Activated naive CD4-positive, alpha-beta T cell treated with anti-CD3 and anti-CD28 coated beads, Interleukin-2, amount 50 U/mL, for 72 hours (primary cell): ENCODE measurements around the gene PXDN. TPM values are rescaled to one million over a fixed set of nuclear protein-coding genes. Genes with fewer than 3 reads are reported as not detected.
"Not testable (repeated sequence)": the region's sequence is repeated elsewhere in the genome, so short reads cannot be mapped to it uniquely, and the experiment has no call there.

Source experiments
- ATAC-seq, 2 donors: fragments of 150-1000 bp; cut with Tn5 transposase; 2 replicates each; pipeline ENCODE4 v1.10.0; 2021; ENCODE audit warnings: mild to moderate bottlenecking in 2 of 2, moderate library complexity in 2 of 2
- DNase-seq, 2 donors: peaks; one replicate each; pipeline ENCODE4 v3.0.0; 2021 to 2022; ENCODE audit warnings: low spot score in 2 of 2
- H3K27ac Mint-ChIP-seq, 2 donors: one replicate each; pipeline ENCODE4 v1.8.0; 2022; ENCODE audit warnings: mild to moderate bottlenecking in 2 of 2, mixed read lengths in 2 of 2
- H3K36me3 Mint-ChIP-seq, 2 donors: one replicate each; pipeline ENCODE4 v1.8.0; 2022; ENCODE audit warnings: mixed read lengths in 2 of 2
- H3K9me3 Mint-ChIP-seq, 2 donors: one replicate each; pipeline ENCODE4 v1.8.0; 2022; ENCODE audit warnings: mixed read lengths in 2 of 2
- total RNA-seq, 2 donors: library from RNA; stranded (reverse); gene quantifications; one replicate each; pipeline ENCODE4 v1.2.3, GENCODE V29; 2022

Gene PXDN
- total RNA-seq, 2 donors from 2014 or later, result 0.14 to 0.32 TPM

GRCh38 chr2:1766851-1767811 lies 22.8 kb upstream of the PXDN start:
- no peak for DNase-seq
- Mint-ChIP-seq H3K36me3 (peaks cover 0 to 5% of the 10 kb centered on the region in 2 donors), H3K9me3 (no peaks in the 10 kb centered on the region), H3K27ac (no peak overlapping the region)
- ATAC-seq, result no peak

- peaks cover 0 to 5% of the 10 kb centered on the region in 2 donors for H3K36me3 Mint-ChIP-seq
- ATAC-seq, result no peak
- H3K27ac Mint-ChIP-seq, result no peak overlapping the region
- DNase-seq, result no peak
- no peaks in the 10 kb centered on the region for H3K9me3 Mint-ChIP-seq
Measured at GRCh38 chr2:1766425-1766824, 22.1 kb upstream of the PXDN start.

- not testable (repeated sequence) for DNase-seq, H3K27ac Mint-ChIP-seq, ATAC-seq, H3K9me3 Mint-ChIP-seq, H3K36me3 Mint-ChIP-seq
Measured at GRCh38 chr2:1765201-1765600, 20.9 kb upstream of the PXDN start.

GRCh38 chr2:1759611-1759930 lies 15.3 kb upstream of the PXDN start:
- no peak for ATAC-seq
- H3K9me3 Mint-ChIP-seq, result peaks cover 5 to 8% of the 10 kb centered on the region in 2 donors
- H3K36me3 Mint-ChIP-seq, result peaks cover 19% of the 10 kb centered on the region in 2 donors
- H3K27ac Mint-ChIP-seq, result no peak overlapping the region
- DNase-seq, result peak in 1 of 2 donors; percentile 31

GRCh38 chr2:1758774-1759610 lies 14.7 kb upstream of the PXDN start:
- ATAC-seq (no peak), DNase-seq (no peak)
- Mint-ChIP-seq H3K27ac (no peak overlapping the region), H3K36me3 (peaks cover 24 to 25% of the 10 kb centered on the region in 2 donors), H3K9me3 (peaks cover 5 to 8% of the 10 kb centered on the region in 2 donors)

- no peak for ATAC-seq
- Mint-ChIP-seq H3K36me3 (peaks cover 24 to 25% of the 10 kb centered on the region in 2 donors), H3K9me3 (peaks cover 5 to 8% of the 10 kb centered on the region in 2 donors), H3K27ac (no peak overlapping the region)
- no peak for DNase-seq
Measured at GRCh38 chr2:1758171-1758570, 13.9 kb upstream of the PXDN start.

GRCh38 chr2:1757567-1757966 lies 13.3 kb upstream of the PXDN start:
- no peak for ATAC-seq
- Mint-ChIP-seq H3K27ac (no peak overlapping the region), H3K9me3 (peaks cover 5 to 8% of the 10 kb centered on the region in 2 donors), H3K36me3 (peaks cover 21 to 25% of the 10 kb centered on the region in 2 donors)
- DNase-seq, result no peak

- not testable (repeated sequence) for H3K27ac Mint-ChIP-seq, DNase-seq, ATAC-seq, H3K9me3 Mint-ChIP-seq
- H3K36me3 Mint-ChIP-seq, result peaks cover 19 to 25% of the 10 kb centered on the region in 2 donors
Measured at GRCh38 chr2:1757146-1757545, 12.8 kb upstream of the PXDN start.

GRCh38 chr2:1756456-1756855 lies 12.1 kb upstream of the PXDN start:
- DNase-seq (no peak), ATAC-seq (no peak)
- H3K9me3 Mint-ChIP-seq, result peaks cover 5 to 8% of the 10 kb centered on the region in 2 donors
- peaks cover 19 to 25% of the 10 kb centered on the region in 2 donors for H3K36me3 Mint-ChIP-seq
- no peak overlapping the region for H3K27ac Mint-ChIP-seq

- H3K9me3 Mint-ChIP-seq, result peaks cover 5 to 8% of the 10 kb centered on the region in 2 donors
- DNase-seq (no peak), ATAC-seq (no peak)
- no peak overlapping the region for H3K27ac Mint-ChIP-seq
- peaks cover 19 to 25% of the 10 kb centered on the region in 2 donors for H3K36me3 Mint-ChIP-seq
Measured at GRCh38 chr2:1755436-1756191, 11.3 kb upstream of the PXDN start.

GRCh38 chr2:1754461-1755170 lies 10.3 kb upstream of the PXDN start:
- H3K27ac Mint-ChIP-seq, result no peak overlapping the region
- no peak for ATAC-seq
- H3K9me3 Mint-ChIP-seq, result peaks cover 5 to 8% of the 10 kb centered on the region in 2 donors
- no peak for DNase-seq
- peaks cover 19 to 25% of the 10 kb centered on the region in 2 donors for H3K36me3 Mint-ChIP-seq

- DNase-seq (no peak), ATAC-seq (no peak)
- Mint-ChIP-seq H3K36me3 (peaks cover 19 to 25% of the 10 kb centered on the region in 2 donors), H3K9me3 (peaks cover 5 to 8% of the 10 kb centered on the region in 2 donors), H3K27ac (no peak overlapping the region)
Measured at GRCh38 chr2:1754046-1754445, 9.7 kb upstream of the PXDN start.

GRCh38 chr2:1752751-1753150 lies 8.4 kb upstream of the PXDN start:
- peaks cover 19 to 25% of the 10 kb centered on the region in 2 donors for H3K36me3 Mint-ChIP-seq
- no peak for ATAC-seq
- peak in 1 of 2 donors; percentile 0 for DNase-seq
- H3K9me3 Mint-ChIP-seq, result peaks cover 5 to 8% of the 10 kb centered on the region in 2 donors
- H3K27ac Mint-ChIP-seq, result no peak overlapping the region

- Mint-ChIP-seq H3K27ac (no peak overlapping the region), H3K9me3 (peaks cover 5 to 8% of the 10 kb centered on the region in 2 donors), H3K36me3 (peaks cover 22 to 25% of the 10 kb centered on the region in 2 donors)
- ATAC-seq, result no peak
- DNase-seq, result peak in 1 of 2 donors; percentile 7
Measured at GRCh38 chr2:1751767-1752725, 7.7 kb upstream of the PXDN start.
